ENCODE data around the gene ADARB2.
"Not testable (repeated sequence)": the region's sequence is repeated elsewhere in the genome, so short reads cannot be mapped to it uniquely, and the experiment has no call there.

Gene ADARB2

DNA sequence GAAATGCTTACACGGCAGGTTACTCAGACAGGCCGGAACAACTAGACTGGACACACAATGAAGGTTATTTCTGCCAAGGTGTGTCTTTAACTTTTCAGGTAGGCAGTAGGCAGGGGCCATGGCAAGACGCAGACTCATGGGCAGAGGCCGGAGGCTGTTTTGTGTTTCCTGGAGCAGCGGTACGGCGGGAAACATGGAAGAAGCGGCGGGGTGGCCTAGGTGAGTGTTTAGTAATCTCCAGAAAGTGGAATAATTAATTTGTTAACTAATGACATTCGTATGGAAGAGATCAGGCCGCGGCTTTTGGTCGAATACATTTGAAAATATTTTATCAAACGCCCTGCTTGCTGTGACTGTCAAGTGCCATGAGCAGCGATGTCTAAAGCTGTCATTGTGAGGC lies 403.3 kb downstream of the ADARB2 start:
- POLR2A ChIA-PET, result no interaction called here
- CTCF ChIA-PET, result no interaction called here
- no peak for TF ChIP-seq SP1 (IDR thresholded peaks at IDR 0.05)
- no peak for TF ChIP-seq FOXK2 (IDR thresholded peaks at IDR 0.05)
- no peak for TF ChIP-seq CTBP1 (IDR thresholded peaks at IDR 0.05; ENCODE audit: borderline replicate concordance)
- DNase-seq (ENCODE audit: extremely low spot score), result no peak

DNA sequence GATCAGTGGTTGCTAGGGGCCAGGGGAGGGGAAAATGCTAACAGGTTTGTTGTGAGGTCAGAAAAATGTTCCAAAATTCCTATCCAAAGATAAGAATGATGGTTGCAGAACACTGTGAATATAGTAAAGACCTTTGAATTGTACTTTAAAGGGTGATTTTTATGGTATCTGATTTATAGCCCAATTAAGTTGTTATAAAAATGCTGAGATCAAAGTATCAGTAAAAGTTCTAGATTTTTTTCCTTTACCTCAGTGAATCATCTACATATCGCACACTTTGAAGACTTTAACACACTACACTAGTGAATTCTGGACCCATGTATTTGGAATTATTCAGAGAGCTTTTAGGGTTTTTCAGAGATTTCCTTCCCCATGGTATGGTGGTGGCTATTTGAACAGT lies 405.8 kb downstream of the ADARB2 start:
- CTCF ChIA-PET, result no interaction called here
- TF ChIP-seq ARNT (IDR thresholded peaks at IDR 0.05) (no peak), SUZ12 (IDR thresholded peaks at IDR 0.05) (no peak), FOXA1 (IDR thresholded peaks at IDR 0.05) (no peak)
- POLR2A ChIA-PET, result no interaction called here

GRCh38 chr10:1329622-1330021 lies 407.7 kb downstream of the ADARB2 start:
- TF ChIP-seq LEF1 (IDR thresholded peaks at IDR 0.05; ENCODE audit: borderline replicate concordance), result no peak
- TF ChIP-seq, protein P1, sequence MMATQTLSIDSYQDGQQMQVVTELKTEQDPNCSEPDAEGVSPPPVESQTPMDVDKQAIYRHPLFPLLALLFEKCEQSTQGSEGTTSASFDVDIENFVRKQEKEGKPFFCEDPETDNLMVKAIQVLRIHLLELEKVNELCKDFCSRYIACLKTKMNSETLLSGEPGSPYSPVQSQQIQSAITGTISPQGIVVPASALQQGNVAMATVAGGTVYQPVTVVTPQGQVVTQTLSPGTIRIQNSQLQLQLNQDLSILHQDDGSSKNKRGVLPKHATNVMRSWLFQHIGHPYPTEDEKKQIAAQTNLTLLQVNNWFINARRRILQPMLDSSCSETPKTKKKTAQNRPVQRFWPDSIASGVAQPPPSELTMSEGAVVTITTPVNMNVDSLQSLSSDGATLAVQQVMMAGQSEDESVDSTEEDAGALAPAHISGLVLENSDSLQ (IDR thresholded peaks at IDR 0.05), result no peak
- TF ChIP-seq ARNT (IDR thresholded peaks at IDR 0.05), result no peak

More for the DNA sequence above, 405.8 kb downstream of the ADARB2 start:
- no peak for DNase-seq (ENCODE audit: extremely low spot score)

DNA sequence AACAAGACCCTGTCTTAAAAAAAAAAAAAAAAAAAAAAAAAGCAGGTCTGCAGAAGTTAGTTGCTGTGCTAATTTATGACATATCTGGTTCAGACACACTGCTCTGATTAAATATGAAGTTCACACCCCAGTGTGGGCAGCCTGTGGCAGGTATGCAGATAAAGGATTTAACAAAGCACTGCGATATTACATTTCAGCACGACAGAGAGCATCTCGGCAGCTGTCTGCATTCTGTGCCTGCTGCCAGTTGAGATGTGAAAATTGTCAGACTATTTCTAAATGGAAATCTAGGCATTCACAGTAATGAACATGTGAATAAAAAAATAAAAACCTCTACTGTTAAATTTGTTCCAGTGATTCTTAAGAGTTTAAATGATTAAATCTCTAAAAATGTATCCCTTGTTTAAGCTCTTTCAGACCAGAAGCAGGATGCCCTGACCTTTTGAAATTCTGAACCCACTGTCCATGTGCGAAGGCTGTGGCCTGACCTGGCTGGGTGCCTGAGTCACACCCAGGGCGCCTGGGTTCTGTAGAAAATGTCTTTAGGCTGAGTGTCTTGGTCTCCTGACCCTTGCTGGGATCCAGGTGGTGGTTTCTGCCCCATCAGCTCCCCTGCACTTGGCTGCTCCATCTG lies 408.2 kb downstream of the ADARB2 start:
- no peak for TF ChIP-seq SP1 (IDR thresholded peaks at IDR 0.05)
- no peak for TF ChIP-seq TARDBP (IDR thresholded peaks at IDR 0.05)
- TF ChIP-seq CTBP1 (IDR thresholded peaks at IDR 0.05; ENCODE audit: borderline replicate concordance), result no peak
- TF ChIP-seq BHLHE40 (IDR thresholded peaks at IDR 0.05; ENCODE audit: borderline replicate concordance), result no peak
- TF ChIP-seq, protein P1 (IDR thresholded peaks at IDR 0.05), result no peak
- TF ChIP-seq FOXK2 (IDR thresholded peaks at IDR 0.05), result no peak
- no peak for TF ChIP-seq HDGF (IDR thresholded peaks at IDR 0.05; ENCODE audit: borderline replicate concordance)
- TF ChIP-seq LEF1 (IDR thresholded peaks at IDR 0.05; ENCODE audit: borderline replicate concordance), result no peak
- TF ChIP-seq ZNF384 (IDR thresholded peaks at IDR 0.05), result no peak
- no peak for TF ChIP-seq FOXM1 (IDR thresholded peaks at IDR 0.05; ENCODE audit: borderline replicate concordance)
- TF ChIP-seq NFRKB (IDR thresholded peaks at IDR 0.05), result no peak
- no peak for TF ChIP-seq FOXA1 (IDR thresholded peaks at IDR 0.05)
- no peak for TF ChIP-seq L3MBTL2 (conservative IDR thresholded peaks at IDR 0.05)
- no peak for TF ChIP-seq SUZ12 (IDR thresholded peaks at IDR 0.05)
- ChIA-PET POLR2A (no interaction called here), CTCF (no interaction called here)
- no peak for DNase-seq (ENCODE audit: extremely low spot score)

More at GRCh38 chr10:1329622-1330021, 407.7 kb downstream of the ADARB2 start:
- CTCF ChIA-PET, result no interaction called here
- POLR2A ChIA-PET, result no interaction called here
- no peak for DNase-seq (ENCODE audit: extremely low spot score)

DNA sequence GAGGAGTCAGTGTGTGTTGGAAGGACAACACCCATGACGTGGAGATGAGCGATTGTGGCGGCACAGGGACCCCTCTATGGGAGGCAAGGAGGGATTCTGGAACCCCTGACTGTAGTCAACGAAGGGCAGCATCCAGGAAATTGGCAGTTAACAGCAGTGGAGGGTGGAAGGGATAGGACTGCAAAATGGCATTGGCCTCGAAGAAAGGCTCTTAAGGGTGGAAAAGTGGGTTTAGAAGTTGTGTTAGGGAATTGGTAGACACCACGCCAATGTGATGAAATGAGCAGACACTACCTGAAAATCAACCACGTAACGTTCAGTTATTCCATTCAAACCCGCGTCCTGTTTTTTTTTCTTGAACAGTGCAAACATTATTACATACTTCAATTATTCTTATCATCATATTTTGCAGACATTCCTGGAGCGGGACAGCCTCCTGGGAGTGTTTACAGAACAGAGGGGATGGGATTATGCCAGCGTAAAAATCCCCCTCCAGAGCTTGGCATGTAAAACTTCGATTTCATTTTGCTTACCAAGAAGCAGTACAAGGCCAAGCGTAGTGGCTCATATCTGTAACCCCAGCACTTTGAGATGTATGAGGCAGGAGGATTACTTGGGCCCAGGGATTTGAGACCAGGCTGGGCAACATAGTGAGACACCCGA lies 409.0 kb downstream of the ADARB2 start:
- no peak for DNase-seq (ENCODE audit: extremely low spot score)
- CTCF ChIA-PET, result no interaction called here
- POLR2A ChIA-PET, result no interaction called here
- TF ChIP-seq HDGF (IDR thresholded peaks at IDR 0.05; ENCODE audit: borderline replicate concordance) (no peak), NFRKB (IDR thresholded peaks at IDR 0.05) (no peak), LEF1 (IDR thresholded peaks at IDR 0.05; ENCODE audit: borderline replicate concordance) (no peak), FOXM1 (IDR thresholded peaks at IDR 0.05; ENCODE audit: borderline replicate concordance) (no peak), SUZ12 (IDR thresholded peaks at IDR 0.05) (no peak), ZNF384 (IDR thresholded peaks at IDR 0.05) (no peak), CTBP1 (IDR thresholded peaks at IDR 0.05; ENCODE audit: borderline replicate concordance) (no peak), L3MBTL2 (conservative IDR thresholded peaks at IDR 0.05) (no peak), SP1 (IDR thresholded peaks at IDR 0.05) (no peak), FOXA1 (IDR thresholded peaks at IDR 0.05) (no peak), FOXK2 (IDR thresholded peaks at IDR 0.05) (no peak), ARNT (IDR thresholded peaks at IDR 0.05) (no peak), TARDBP (IDR thresholded peaks at IDR 0.05) (no peak), ELF4 (IDR thresholded peaks at IDR 0.05) (no peak)
- TF ChIP-seq, protein P1 (IDR thresholded peaks at IDR 0.05), result no peak

- no peak for TF ChIP-seq FOXM1 (IDR thresholded peaks at IDR 0.05; ENCODE audit: borderline replicate concordance)
- no peak for TF ChIP-seq L3MBTL2 (conservative IDR thresholded peaks at IDR 0.05)
- POLR2A ChIA-PET, result no interaction called here
- CTCF ChIA-PET, result no interaction called here
- no peak for DNase-seq (ENCODE audit: extremely low spot score)
Measured at GRCh38 chr10:1327759-1328158, 409.6 kb downstream of the ADARB2 start.

GRCh38 chr10:1326514-1326913 lies 410.8 kb downstream of the ADARB2 start:
- DNase-seq (ENCODE audit: extremely low spot score); CTCF ChIA-PET; POLR2A ChIA-PET: not testable (repeated sequence)

All from HEK293T (cell line).